Activated CD8-positive, alpha-beta memory T cell treated with anti-CD3 and anti-CD28 coated beads for 4 hours (primary cell): Measurements from ENCODE around the gene KLHL8.

ENCODE experiments used
- DNase-seq, 2 donors: peaks; one replicate each; pipeline ENCODE4 v3.0.0-alpha.2; 2020; ENCODE audit warnings: low read depth in 2 of 2

KLHL8 gene

DNA sequence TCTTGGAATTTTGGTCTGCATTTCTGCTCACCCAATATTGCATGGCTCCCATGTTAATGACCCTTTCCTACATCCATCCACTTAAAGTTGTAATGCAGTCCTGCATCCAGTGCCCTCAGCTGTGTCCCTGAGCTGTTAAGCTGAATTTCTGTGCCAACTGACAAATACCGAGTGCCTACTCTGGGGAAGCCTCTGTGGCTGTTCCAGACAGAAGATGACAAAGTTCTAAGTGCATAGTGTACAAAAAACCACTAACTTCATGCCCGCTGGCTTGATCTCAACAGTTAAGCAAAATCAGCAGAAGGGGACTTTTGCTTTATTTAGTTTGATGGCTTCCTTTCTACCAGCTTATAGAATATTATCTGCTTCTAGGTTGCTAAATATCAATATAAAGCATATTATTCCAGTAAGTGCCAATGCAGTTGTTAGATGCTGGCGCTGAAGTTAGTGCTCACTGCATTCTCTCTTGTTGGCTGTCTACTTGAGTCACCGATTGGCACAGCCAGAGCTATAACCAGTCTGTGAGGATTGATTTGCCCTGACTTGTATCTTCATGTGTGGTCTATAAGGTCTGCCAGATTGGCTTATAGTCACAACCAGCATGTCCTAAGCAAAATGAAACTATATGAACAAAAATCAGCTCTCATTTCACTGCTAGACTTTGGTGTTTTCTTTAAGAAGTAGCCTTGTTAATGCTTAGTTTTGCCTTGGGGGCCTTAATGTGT, 98.9 kb downstream of the KLHL8 start:
- DNase-seq, result no peak

DNA sequence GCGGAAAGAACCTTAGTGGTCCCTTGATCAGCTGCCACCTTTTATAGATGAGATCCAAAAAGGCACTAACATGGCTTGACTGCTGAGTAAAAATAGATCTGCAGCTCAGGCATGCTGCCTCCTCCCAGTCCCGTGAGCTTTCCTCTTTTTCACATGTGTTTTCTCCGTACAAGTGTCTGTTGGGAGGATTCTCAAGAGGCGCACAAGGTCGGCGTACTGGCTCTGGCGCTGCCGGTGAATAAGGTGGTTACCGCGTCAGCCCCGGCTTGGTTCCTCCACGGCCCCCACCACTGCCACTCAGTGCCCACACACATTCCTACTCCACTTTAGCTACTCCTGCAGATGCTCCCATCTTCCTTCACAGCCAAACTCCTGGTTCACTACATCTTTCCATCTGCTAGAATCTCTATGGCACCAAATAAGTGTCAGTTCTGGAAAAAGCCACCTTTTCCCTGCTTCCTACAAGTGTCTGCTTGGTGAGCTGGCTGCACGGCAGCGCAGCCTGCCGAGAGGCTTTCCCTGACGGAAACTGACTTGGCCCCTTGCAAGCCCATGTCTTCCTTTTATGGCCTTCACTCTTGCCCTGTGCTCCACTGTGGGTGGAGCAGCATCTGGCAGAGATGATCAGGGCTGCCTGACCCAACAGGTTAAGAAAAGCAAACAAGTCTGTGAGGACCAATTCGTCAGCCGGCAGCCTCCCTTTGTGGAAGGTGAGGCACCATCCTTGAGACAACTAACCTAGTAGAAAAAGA, 99.8 kb downstream of the KLHL8 start:
- DNase-seq, result no peak

DNA sequence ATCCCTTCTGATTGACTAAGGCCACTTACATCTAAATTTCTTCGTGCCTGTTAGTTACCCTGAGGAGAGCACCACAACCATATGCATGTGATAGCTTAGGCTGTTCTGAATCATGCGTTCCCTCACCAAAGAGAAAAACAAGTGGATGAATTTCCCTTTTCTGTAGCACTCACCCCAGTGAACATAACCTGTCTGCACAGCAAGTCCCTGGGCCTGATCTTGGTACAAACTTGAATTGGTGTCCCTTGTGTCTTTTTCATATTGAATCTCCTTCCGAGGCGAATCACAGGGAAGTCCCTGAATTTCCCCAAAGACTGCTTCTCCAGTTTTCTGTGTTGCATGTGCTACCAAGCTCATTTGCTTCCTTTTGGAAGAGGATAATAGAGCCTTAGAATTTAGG, 100.4 kb downstream of the KLHL8 start:
- DNase-seq, result no peak

DNA sequence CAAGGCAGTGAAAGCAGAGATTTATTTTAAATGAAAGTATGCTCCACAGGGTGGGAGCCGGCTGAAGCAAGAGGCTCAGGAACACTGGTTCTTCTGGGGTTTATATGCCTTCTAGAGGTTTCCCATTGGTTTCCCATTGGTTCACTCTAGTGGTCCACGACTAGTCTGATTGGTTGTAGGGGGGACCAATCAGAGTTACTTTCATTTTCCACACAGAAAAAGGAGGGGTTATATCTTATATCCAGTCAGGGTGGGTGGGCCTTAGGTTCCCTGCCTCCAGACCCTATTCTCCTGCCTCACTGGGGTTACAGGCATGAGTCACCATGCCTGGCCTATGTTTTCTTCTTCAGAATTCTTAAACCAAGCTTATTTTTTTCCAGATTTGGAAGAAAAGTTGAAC, 101.6 kb downstream of the KLHL8 start:
- no peak for DNase-seq

DNA sequence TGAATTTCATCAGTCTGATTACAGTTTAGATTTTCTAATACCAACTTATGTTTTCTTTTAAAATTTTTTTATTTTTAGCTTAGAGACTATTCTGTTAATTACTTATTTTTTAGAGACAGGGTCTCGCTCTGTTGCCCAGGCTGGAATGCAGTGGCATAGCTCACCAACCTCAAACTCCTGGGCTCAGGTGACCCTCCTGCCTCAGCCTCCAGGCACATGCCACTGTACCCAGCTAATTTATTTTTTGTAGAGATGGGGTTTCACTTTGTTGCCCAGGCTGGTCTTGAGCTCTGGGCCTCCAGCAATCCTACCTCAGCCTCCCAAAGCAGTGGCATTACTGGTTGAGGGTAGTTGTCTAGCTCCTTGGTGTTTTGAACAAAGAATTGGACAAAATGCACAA, 102.0 kb downstream of the KLHL8 start:
- DNase-seq, result no peak

DNA sequence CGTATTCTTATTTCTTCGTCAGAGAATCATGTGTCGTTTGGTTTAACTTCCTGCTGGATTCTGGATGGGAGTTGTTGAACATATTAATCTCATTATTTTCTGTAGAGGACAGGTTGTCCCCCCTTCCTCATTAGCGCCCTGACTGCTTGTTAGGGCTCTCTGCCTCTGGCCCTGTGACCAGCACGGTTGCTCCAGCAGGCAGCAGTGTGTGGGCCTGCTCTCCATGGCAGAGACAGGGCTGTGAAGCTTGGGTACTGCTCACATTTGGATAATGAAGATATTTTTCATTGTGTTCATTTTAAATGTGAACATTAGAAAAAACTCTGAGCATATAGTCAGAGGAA, 102.7 kb downstream of the KLHL8 start:
- DNase-seq, result no peak

DNA sequence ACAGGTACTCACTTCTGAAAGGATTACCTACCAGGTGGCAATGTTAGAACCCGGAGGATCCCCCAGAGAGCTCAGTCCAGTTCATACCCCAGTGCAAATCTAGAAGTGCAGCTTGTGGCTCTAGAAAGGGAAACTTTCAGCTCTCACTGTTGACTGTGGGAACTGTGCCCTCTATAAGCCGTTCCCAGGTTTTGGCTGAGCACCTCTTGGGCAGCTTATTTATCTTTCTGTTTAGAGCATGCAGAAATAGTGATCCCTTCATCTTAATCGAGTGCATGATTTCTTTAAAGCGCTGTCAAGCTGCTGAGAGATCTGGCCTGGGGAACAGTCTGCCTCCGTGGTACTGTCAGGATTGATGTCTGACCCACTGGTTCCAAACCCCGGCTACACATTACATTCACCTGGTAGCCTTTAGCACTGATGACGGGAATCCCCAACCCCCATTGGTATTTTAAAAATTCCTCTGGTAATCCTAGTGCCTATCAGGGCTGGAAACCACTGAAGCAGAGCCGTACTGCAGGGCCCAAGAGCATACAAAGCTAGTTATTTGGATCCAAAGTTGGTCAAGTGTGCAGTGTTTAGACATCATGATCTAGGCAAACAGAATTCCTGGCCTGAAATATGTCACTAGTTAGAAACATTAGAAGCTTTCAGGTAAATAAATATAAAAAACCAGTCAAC, 103.2 kb downstream of the KLHL8 start:
- DNase-seq, result no peak

DNA sequence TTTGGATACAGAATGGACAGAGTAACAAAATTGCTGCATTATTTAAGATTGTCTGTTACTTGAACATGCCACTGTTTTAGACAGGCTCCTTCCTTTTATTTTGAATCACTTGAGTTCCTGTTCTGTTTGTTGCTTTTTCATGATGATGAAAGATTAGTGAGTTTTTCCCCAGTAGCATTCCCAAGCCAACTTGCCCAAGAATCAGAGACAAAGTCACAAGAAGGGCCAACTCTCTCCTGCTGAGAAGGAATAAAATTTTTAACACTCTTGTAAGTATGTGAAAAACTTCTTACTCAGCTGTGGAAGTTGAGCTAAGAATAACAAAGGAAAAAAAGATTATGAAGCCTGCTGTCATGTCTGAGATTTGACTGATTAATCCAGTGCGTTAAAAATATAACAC, 104.2 kb downstream of the KLHL8 start:
- DNase-seq, result no peak

DNA sequence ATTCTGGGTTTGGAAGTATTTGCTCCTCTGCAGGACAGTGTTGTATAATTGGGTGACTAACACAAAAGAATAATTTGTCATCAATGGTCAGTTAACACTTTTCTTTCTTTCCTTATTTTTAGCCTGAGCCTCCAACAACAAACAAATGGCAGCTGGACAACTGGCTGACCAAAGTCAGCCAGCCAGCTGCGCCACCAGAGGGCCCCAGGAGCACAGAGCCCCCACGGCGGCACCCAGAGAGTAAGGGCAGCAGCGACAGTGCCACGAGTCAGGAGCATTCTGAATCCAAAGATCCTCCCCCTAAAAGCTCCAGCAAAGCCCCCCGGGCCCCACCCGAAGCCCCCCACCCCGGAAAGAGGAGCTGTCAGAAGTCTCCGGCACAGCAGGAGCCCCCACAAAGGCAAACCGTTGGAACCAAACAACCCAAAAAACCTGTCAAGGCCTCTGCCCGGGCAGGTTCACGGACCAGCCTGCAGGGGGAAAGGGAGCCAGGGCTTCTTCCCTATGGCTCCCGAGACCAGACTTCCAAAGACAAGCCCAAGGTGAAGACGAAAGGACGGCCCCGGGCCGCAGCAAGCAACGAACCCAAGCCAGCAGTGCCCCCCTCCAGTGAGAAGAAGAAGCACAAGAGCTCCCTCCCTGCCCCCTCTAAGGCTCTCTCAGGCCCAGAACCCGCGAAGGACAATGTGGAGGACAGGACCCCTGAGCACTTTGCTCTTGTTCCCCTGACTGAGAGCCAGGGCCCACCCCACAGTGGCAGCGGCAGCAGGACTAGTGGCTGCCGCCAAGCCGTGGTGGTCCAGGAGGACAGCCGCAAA, 106.0 kb downstream of the KLHL8 start:
- no peak for DNase-seq

DNA sequence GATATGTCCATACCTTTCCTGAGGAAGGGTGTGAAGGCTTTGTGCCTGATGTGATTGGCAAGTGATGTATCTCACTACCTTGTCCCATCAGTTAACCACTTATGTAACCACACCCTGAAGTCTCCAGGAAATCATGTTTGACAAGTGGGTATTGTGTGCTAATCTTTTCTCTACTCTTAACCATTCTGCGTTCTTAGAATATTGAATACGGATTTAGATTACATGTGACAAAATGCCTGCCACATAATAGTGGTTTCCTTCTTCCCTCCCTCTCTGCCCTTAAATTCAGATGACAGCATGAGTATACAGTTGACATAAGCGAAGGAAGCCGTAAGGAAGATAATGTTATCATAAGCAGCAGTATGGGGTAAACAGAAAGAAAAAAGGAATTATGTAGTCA, 108.4 kb downstream of the KLHL8 start:
- no peak for DNase-seq
